ENCODE results near the gene EPC1.

- TF ChIP-seq CTCF (IDR thresholded peaks at IDR 0.05; ENCODE audit: low read length), result no peak
- no peak for TF ChIP-seq EZH2 (IDR thresholded peaks at IDR 0.05; ENCODE audit: borderline replicate concordance, low read length)
Measured at GRCh38 chr10:32318476-32318896, 28.5 kb downstream of the EPC1 start.
